H1 (cell line): ENCODE data around the gene STARD4. TPM values are rescaled to one million over a fixed set of nuclear protein-coding genes. Genes with fewer than 3 reads are reported as not detected.

Experiments
- CREB1 ChIP-seq: IDR thresholded peaks from 2 replicates; pipeline ENCODE4 v1.6.1; 2012; ENCODE audit warnings: inconsistent platforms
- SIRT6 ChIP-seq: IDR thresholded peaks from one replicate; pipeline ENCODE4 v1.7.1; 2012; ENCODE audit warnings: low read length, inconsistent platforms
- YY1 ChIP-seq: IDR thresholded peaks from 2 replicates; pipeline ENCODE4 v1.6.1; 2011; ENCODE audit warnings: low read depth, mild to moderate bottlenecking, low read length
- polyA plus RNA-seq, 7 experiments: library from polyadenylated mRNA; depleted of rRNA in 3 of 7; stranded (reverse) in 5 of 7; unstranded in 2 of 7; fragments of >200 nt in 5 of 7; fragments of 200-250 nt in 2 of 7; gene quantifications; 1 replicate in 5 of 7; 2 replicates in 1 of 7; 4 replicates in 1 of 7; pipeline versions ENCODE4 v1.2.1 to v1.2.3, GENCODE V29; 2011 to 2013; ENCODE audit warnings: missing spikeins in 2 of 7, mixed read lengths in 2 of 7
- total RNA-seq: library from RNA; stranded (reverse); fragmentation: NEBNext Ultra II Directional; extraction: Animal tissue kit (Norgen Biotek cat#: 25700); gene quantifications from 2 replicates; pipeline ENCODE4 v1.2.1, GENCODE V29; 2021
- TF ChIP-seq, protein P1 (sequence below): fragments of 300-600 bp; sonication (generic); IDR thresholded peaks from 2 replicates; pipeline ENCODE4 v1.7.1; 2012; ENCODE audit warnings: low read length, moderate library complexity, mild to moderate bottlenecking, inconsistent platforms; ENCODE audit not compliant: insufficient replicate concordance

Gene STARD4
- total and polyA plus RNA-seq, 2 of the 8 experiments (the other 6 are each of a cell fraction or from before 2014, with no cell fraction given): 10.8 to 47.9 TPM

GRCh38 chr5:111478266-111478665 is 34.1 kb downstream of the STARD4 start (continued):
- TF ChIP-seq, protein P1, sequence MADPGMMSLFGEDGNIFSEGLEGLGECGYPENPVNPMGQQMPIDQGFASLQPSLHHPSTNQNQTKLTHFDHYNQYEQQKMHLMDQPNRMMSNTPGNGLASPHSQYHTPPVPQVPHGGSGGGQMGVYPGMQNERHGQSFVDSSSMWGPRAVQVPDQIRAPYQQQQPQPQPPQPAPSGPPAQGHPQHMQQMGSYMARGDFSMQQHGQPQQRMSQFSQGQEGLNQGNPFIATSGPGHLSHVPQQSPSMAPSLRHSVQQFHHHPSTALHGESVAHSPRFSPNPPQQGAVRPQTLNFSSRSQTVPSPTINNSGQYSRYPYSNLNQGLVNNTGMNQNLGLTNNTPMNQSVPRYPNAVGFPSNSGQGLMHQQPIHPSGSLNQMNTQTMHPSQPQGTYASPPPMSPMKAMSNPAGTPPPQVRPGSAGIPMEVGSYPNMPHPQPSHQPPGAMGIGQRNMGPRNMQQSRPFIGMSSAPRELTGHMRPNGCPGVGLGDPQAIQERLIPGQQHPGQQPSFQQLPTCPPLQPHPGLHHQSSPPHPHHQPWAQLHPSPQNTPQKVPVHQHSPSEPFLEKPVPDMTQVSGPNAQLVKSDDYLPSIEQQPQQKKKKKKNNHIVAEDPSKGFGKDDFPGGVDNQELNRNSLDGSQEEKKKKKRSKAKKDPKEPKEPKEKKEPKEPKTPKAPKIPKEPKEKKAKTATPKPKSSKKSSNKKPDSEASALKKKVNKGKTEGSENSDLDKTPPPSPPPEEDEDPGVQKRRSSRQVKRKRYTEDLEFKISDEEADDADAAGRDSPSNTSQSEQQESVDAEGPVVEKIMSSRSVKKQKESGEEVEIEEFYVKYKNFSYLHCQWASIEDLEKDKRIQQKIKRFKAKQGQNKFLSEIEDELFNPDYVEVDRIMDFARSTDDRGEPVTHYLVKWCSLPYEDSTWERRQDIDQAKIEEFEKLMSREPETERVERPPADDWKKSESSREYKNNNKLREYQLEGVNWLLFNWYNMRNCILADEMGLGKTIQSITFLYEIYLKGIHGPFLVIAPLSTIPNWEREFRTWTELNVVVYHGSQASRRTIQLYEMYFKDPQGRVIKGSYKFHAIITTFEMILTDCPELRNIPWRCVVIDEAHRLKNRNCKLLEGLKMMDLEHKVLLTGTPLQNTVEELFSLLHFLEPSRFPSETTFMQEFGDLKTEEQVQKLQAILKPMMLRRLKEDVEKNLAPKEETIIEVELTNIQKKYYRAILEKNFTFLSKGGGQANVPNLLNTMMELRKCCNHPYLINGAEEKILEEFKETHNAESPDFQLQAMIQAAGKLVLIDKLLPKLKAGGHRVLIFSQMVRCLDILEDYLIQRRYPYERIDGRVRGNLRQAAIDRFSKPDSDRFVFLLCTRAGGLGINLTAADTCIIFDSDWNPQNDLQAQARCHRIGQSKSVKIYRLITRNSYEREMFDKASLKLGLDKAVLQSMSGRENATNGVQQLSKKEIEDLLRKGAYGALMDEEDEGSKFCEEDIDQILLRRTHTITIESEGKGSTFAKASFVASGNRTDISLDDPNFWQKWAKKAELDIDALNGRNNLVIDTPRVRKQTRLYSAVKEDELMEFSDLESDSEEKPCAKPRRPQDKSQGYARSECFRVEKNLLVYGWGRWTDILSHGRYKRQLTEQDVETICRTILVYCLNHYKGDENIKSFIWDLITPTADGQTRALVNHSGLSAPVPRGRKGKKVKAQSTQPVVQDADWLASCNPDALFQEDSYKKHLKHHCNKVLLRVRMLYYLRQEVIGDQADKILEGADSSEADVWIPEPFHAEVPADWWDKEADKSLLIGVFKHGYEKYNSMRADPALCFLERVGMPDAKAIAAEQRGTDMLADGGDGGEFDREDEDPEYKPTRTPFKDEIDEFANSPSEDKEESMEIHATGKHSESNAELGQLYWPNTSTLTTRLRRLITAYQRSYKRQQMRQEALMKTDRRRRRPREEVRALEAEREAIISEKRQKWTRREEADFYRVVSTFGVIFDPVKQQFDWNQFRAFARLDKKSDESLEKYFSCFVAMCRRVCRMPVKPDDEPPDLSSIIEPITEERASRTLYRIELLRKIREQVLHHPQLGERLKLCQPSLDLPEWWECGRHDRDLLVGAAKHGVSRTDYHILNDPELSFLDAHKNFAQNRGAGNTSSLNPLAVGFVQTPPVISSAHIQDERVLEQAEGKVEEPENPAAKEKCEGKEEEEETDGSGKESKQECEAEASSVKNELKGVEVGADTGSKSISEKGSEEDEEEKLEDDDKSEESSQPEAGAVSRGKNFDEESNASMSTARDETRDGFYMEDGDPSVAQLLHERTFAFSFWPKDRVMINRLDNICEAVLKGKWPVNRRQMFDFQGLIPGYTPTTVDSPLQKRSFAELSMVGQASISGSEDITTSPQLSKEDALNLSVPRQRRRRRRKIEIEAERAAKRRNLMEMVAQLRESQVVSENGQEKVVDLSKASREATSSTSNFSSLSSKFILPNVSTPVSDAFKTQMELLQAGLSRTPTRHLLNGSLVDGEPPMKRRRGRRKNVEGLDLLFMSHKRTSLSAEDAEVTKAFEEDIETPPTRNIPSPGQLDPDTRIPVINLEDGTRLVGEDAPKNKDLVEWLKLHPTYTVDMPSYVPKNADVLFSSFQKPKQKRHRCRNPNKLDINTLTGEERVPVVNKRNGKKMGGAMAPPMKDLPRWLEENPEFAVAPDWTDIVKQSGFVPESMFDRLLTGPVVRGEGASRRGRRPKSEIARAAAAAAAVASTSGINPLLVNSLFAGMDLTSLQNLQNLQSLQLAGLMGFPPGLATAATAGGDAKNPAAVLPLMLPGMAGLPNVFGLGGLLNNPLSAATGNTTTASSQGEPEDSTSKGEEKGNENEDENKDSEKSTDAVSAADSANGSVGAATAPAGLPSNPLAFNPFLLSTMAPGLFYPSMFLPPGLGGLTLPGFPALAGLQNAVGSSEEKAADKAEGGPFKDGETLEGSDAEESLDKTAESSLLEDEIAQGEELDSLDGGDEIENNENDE: no peak
- TF ChIP-seq CREB1 (no peak), SIRT6 (no peak), YY1 (no peak)
